ENCODE results near the gene SIGLEC7.

Gene SIGLEC7

GRCh38 chr19:51144482-51145045 lies 2.5 kb downstream of the SIGLEC7 start:
- Histone ChIP-seq H3K27me3 (replicated peaks in 2 of 5; ENCODE audit: control insufficient read depth in 4 of 5, insufficient read depth in 5 of 5, low read length in 4 of 5) (peaks cover 0 to 15% (median 8%) of the 10 kb centered on the region in 5 experiments), H3K4me1 (ENCODE audit: control extremely low read depth in 1 of 4, control insufficient read depth in 4 of 4, insufficient read depth in 4 of 4, low read length in 3 of 4) (peaks cover 6 to 48% (median 18%) of the 10 kb centered on the region in 4 experiments), H3K27ac (ENCODE audit: insufficient read depth in 1 of 2, low read depth in 1 of 2, low read length in 2 of 2, poor library complexity in 1 of 2, severe bottlenecking in 2 of 2) (no peak overlapping the region), H3K36me3 (ENCODE audit: control insufficient read depth in 4 of 4, insufficient read depth in 4 of 4, low read length in 3 of 4) (no peaks in the 10 kb centered on the region), H3K9me3 (ENCODE audit: control extremely low read depth in 1 of 5, control insufficient read depth in 4 of 5, insufficient read depth in 2 of 5, low read depth in 1 of 5, low read length in 4 of 5) (no peaks in the 10 kb centered on the region), H3K4me3 (ENCODE audit: control insufficient read depth in 1 of 7, extremely low read depth in 1 of 7, insufficient read depth in 4 of 7, low read depth in 2 of 7, low read length in 6 of 7) (no peak overlapping the region)
- POLR2A ChIA-PET, result no interaction called here
- CTCF ChIA-PET, result interaction anchor here (5.6 kb wide), 1 partner anchor 13 kb away, joined by 40 read pairs; no protein-coding TSS in a partner anchor
- WGBS (ENCODE audit: insufficient coverage), result 98% methylated on average over 11 of the region's 11 CpGs
- DNase-seq, result no peak

DNA sequence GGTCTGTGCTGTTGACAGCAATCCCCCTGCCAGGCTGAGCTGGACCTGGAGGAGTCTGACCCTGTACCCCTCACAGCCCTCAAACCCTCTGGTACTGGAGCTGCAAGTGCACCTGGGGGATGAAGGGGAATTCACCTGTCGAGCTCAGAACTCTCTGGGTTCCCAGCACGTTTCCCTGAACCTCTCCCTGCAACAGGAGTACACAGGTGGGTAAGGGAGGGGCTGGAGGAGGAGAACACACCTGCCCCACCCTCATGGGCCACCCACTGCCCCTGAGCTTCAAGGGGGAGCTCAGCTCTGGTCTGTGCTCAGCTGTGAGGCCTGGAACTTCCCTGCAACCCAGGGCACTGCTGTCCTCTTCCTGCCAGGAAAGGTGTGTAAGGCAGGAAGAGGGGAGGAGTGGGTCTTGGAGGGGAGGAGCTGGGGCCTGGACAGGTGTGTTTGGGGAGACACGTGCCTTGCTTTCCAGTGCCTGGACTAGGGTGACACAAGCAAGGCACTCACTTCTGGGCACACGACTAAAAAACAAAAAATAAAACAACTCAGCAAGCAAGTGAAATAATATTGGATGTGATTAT lies 3.9 kb downstream of the SIGLEC7 start:
- Histone ChIP-seq H3K36me3 (ENCODE audit: control insufficient read depth in 4 of 4, insufficient read depth in 4 of 4, low read length in 3 of 4) (no peaks in the 10 kb centered on the region), H3K27ac (ENCODE audit: insufficient read depth in 1 of 2, low read depth in 1 of 2, low read length in 2 of 2, poor library complexity in 1 of 2, severe bottlenecking in 2 of 2) (no peak overlapping the region), H3K9me3 (ENCODE audit: control extremely low read depth in 1 of 5, control insufficient read depth in 4 of 5, insufficient read depth in 2 of 5, low read depth in 1 of 5, low read length in 4 of 5) (no peaks in the 10 kb centered on the region), H3K4me1 (ENCODE audit: control extremely low read depth in 1 of 4, control insufficient read depth in 4 of 4, insufficient read depth in 4 of 4, low read length in 3 of 4) (peaks cover 3 to 38% (median 13%) of the 10 kb centered on the region in 4 experiments), H3K27me3 (replicated peaks in 2 of 5; ENCODE audit: control insufficient read depth in 4 of 5, insufficient read depth in 5 of 5, low read length in 4 of 5) (peaks cover 0 to 11% (median 3%) of the 10 kb centered on the region in 5 experiments), H3K4me3 (ENCODE audit: control insufficient read depth in 1 of 7, extremely low read depth in 1 of 7, insufficient read depth in 4 of 7, low read depth in 2 of 7, low read length in 6 of 7) (no peak overlapping the region)
- ChIA-PET CTCF (interaction anchor here (5.6 kb wide), 1 partner anchor 11 kb away, joined by 40 read pairs; no protein-coding TSS in a partner anchor), POLR2A (no interaction called here)
- 80% methylated on average over 1 of the region's 4 CpGs for WGBS (ENCODE audit: insufficient coverage)
- no peak for DNase-seq

DNA sequence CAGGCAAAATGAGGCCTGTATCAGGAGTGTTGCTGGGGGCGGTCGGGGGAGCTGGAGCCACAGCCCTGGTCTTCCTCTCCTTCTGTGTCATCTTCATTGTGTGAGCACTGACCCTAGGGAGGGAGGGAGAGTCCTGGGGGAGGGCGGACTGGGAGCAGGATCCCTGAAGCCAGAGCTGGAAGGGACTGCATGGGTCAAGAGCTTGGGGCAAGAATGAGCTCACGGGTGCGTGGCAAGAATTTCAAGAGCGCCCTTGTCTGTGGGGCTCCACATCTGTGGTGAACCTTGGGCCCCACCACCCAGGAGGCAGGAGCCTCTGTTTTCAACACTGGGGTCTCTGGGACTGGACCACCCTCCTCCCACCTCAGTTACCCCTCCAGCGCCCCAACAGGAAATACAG lies 4.7 kb downstream of the SIGLEC7 start:
- Histone ChIP-seq H3K36me3 (ENCODE audit: control insufficient read depth in 4 of 4, insufficient read depth in 4 of 4, low read length in 3 of 4) (no peaks in the 10 kb centered on the region), H3K9me3 (ENCODE audit: control extremely low read depth in 1 of 5, control insufficient read depth in 4 of 5, insufficient read depth in 2 of 5, low read depth in 1 of 5, low read length in 4 of 5) (no peaks in the 10 kb centered on the region), H3K4me3 (ENCODE audit: control insufficient read depth in 1 of 7, extremely low read depth in 1 of 7, insufficient read depth in 4 of 7, low read depth in 2 of 7, low read length in 6 of 7) (no peak overlapping the region), H3K27me3 (replicated peaks in 2 of 5; ENCODE audit: control insufficient read depth in 4 of 5, insufficient read depth in 5 of 5, low read length in 4 of 5) (peaks cover 0 to 5% (median under 1%) of the 10 kb centered on the region in 5 experiments), H3K4me1 (ENCODE audit: control extremely low read depth in 1 of 4, control insufficient read depth in 4 of 4, insufficient read depth in 4 of 4, low read length in 3 of 4) (peaks cover 3 to 31% (median 13%) of the 10 kb centered on the region in 4 experiments), H3K27ac (ENCODE audit: insufficient read depth in 1 of 2, low read depth in 1 of 2, low read length in 2 of 2, poor library complexity in 1 of 2, severe bottlenecking in 2 of 2) (no peak overlapping the region)
- ChIA-PET POLR2A (no interaction called here), CTCF (interaction anchor here (1.8 to 5.6 kb wide), 2 partner anchors 10 to 45 kb away, joined by 4 to 40 read pairs; no protein-coding TSS in a partner anchor)
- 94% methylated on average over 5 of the region's 7 CpGs for WGBS (ENCODE audit: insufficient coverage)
- no peak for DNase-seq

DNA sequence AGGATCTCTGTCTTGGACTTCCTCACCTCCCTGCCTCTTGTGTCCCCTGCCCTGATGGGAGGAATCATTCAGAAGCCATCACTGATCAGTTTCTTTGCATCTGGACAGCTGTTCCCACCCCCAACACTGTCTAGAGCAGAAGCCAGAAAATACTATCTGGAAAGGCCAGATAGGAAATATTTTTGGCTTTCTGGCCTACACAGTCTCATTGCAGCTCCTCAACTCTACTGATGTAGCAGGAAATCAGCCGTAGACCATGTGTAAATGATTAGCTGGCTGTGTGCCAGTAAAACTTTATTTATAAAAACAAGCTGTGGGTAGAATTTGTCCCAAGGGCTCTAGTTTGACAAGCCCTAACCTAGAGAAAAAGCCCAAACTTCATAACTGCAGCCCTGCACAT lies 5.6 kb downstream of the SIGLEC7 start:
- Histone ChIP-seq H3K4me1 (ENCODE audit: control extremely low read depth in 1 of 4, control insufficient read depth in 4 of 4, insufficient read depth in 4 of 4, low read length in 3 of 4) (peaks cover 3 to 22% (median 12%) of the 10 kb centered on the region in 4 experiments), H3K27ac (ENCODE audit: insufficient read depth in 1 of 2, low read depth in 1 of 2, low read length in 2 of 2, poor library complexity in 1 of 2, severe bottlenecking in 2 of 2) (no peak overlapping the region)
- POLR2A ChIA-PET, result no interaction called here

GRCh38 chr19:51148580-51148979 lies 6.5 kb downstream of the SIGLEC7 start:
- CTCF ChIA-PET, result interaction anchor here (1.1 to 5.6 kb wide), 5 partner anchors 9 to 111 kb away, joined by 4 to 40 read pairs (median 5); no protein-coding TSS in a partner anchor
- H3K4me3 ChIP-seq (ENCODE audit: control insufficient read depth in 1 of 7, extremely low read depth in 1 of 7, insufficient read depth in 4 of 7, low read depth in 2 of 7, low read length in 6 of 7), result no peak overlapping the region
- H3K9me3 ChIP-seq (ENCODE audit: control extremely low read depth in 1 of 5, control insufficient read depth in 4 of 5, insufficient read depth in 2 of 5, low read depth in 1 of 5, low read length in 4 of 5), result no peaks in the 10 kb centered on the region
- peaks cover 3 to 21% (median 12%) of the 10 kb centered on the region in 4 experiments for H3K4me1 ChIP-seq (ENCODE audit: control extremely low read depth in 1 of 4, control insufficient read depth in 4 of 4, insufficient read depth in 4 of 4, low read length in 3 of 4)
- H3K36me3 ChIP-seq (ENCODE audit: control insufficient read depth in 4 of 4, insufficient read depth in 4 of 4, low read length in 3 of 4), result no peaks in the 10 kb centered on the region
- WGBS (ENCODE audit: insufficient coverage), result no CpG with 5 or more reads among the region's 3 CpGs
- H3K27me3 ChIP-seq (replicated peaks in 2 of 5; ENCODE audit: control insufficient read depth in 4 of 5, insufficient read depth in 5 of 5, low read length in 4 of 5), result no peaks in the 10 kb centered on the region
- peak in 2 of 3 donors; percentile 71 to 80 for DNase-seq
- POLR2A ChIA-PET, result no interaction called here
- no peak overlapping the region for H3K27ac ChIP-seq (ENCODE audit: insufficient read depth in 1 of 2, low read depth in 1 of 2, low read length in 2 of 2, poor library complexity in 1 of 2, severe bottlenecking in 2 of 2)

More for the DNA sequence above, 5.6 kb downstream of the SIGLEC7 start:
- no peaks in the 10 kb centered on the region for H3K27me3 ChIP-seq (replicated peaks in 2 of 5; ENCODE audit: control insufficient read depth in 4 of 5, insufficient read depth in 5 of 5, low read length in 4 of 5)
- peak in 2 of 3 donors; percentile 51 to 69 for DNase-seq
- H3K9me3 ChIP-seq (ENCODE audit: control extremely low read depth in 1 of 5, control insufficient read depth in 4 of 5, insufficient read depth in 2 of 5, low read depth in 1 of 5, low read length in 4 of 5), result no peaks in the 10 kb centered on the region
- CTCF ChIA-PET, result interaction anchor here (0.8 to 5.6 kb wide), 4 partner anchors 9 to 101 kb away, joined by 3 to 40 read pairs (median 6); no protein-coding TSS in a partner anchor
- H3K36me3 ChIP-seq (ENCODE audit: control insufficient read depth in 4 of 4, insufficient read depth in 4 of 4, low read length in 3 of 4), result no peaks in the 10 kb centered on the region
- no CpG with 5 or more reads among the region's 1 CpG for WGBS (ENCODE audit: insufficient coverage)
- H3K4me3 ChIP-seq (ENCODE audit: control insufficient read depth in 1 of 7, extremely low read depth in 1 of 7, insufficient read depth in 4 of 7, low read depth in 2 of 7, low read length in 6 of 7), result no peak overlapping the region

DNA sequence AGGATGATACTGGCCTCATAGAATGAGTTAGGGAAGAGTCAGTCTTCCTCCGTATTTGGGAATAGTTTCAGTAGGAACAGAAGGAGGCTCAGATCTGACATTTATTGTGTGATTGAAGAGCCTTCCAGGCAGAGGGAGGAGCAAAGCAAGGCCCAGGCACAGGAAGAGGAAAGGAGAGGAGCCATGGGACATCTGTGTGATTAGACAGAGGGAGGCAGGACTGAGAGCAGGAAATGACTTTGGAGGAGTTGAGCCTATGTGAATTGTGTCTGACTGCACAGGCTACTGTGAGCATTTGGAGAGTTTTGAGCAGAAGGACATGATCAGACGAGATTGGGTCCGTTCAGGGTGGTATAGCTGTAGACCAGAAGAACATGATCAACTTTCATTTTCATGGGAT lies 8.5 kb downstream of the SIGLEC7 start:
- ChIA-PET POLR2A (no interaction called here), CTCF (interaction anchor here (0.9 to 1.3 kb wide), 2 partner anchors 8 to 9 kb away, joined by 3 read pairs; no protein-coding TSS in a partner anchor)
- 90% methylated on average over 2 of the region's 3 CpGs for WGBS (ENCODE audit: insufficient coverage)
- H3K4me3 ChIP-seq (ENCODE audit: control insufficient read depth in 1 of 7, extremely low read depth in 1 of 7, insufficient read depth in 4 of 7, low read depth in 2 of 7, low read length in 6 of 7), result no peak overlapping the region
- H3K27ac ChIP-seq (ENCODE audit: insufficient read depth in 1 of 2, low read depth in 1 of 2, low read length in 2 of 2, poor library complexity in 1 of 2, severe bottlenecking in 2 of 2), result no peak overlapping the region
- no peak for DNase-seq
- H3K36me3 ChIP-seq (ENCODE audit: control insufficient read depth in 4 of 4, insufficient read depth in 4 of 4, low read length in 3 of 4), result no peaks in the 10 kb centered on the region
- H3K4me1 ChIP-seq (ENCODE audit: control extremely low read depth in 1 of 4, control insufficient read depth in 4 of 4, insufficient read depth in 4 of 4, low read length in 3 of 4), result peaks cover 3 to 21% (median 12%) of the 10 kb centered on the region in 4 experiments
- no peaks in the 10 kb centered on the region for H3K9me3 ChIP-seq (ENCODE audit: control extremely low read depth in 1 of 5, control insufficient read depth in 4 of 5, insufficient read depth in 2 of 5, low read depth in 1 of 5, low read length in 4 of 5)
- H3K27me3 ChIP-seq (replicated peaks in 2 of 5; ENCODE audit: control insufficient read depth in 4 of 5, insufficient read depth in 5 of 5, low read length in 4 of 5), result no peaks in the 10 kb centered on the region

GRCh38 chr19:51156710-51157109 lies 14.6 kb downstream of the SIGLEC7 start:
- 100% methylated on average over 2 of the region's 2 CpGs for WGBS (ENCODE audit: insufficient coverage)
- Histone ChIP-seq H3K9me3 (ENCODE audit: control extremely low read depth in 1 of 5, control insufficient read depth in 4 of 5, insufficient read depth in 2 of 5, low read depth in 1 of 5, low read length in 4 of 5) (no peaks in the 10 kb centered on the region), H3K36me3 (ENCODE audit: control insufficient read depth in 4 of 4, insufficient read depth in 4 of 4, low read length in 3 of 4) (no peaks in the 10 kb centered on the region), H3K4me1 (ENCODE audit: control extremely low read depth in 1 of 4, control insufficient read depth in 4 of 4, insufficient read depth in 4 of 4, low read length in 3 of 4) (peaks cover 0 to 7% (median 5%) of the 10 kb centered on the region in 4 experiments), H3K27me3 (replicated peaks in 2 of 5; ENCODE audit: control insufficient read depth in 4 of 5, insufficient read depth in 5 of 5, low read length in 4 of 5) (peaks cover 0 to 3% (median 0%) of the 10 kb centered on the region in 5 experiments), H3K27ac (ENCODE audit: insufficient read depth in 1 of 2, low read depth in 1 of 2, low read length in 2 of 2, poor library complexity in 1 of 2, severe bottlenecking in 2 of 2) (no peak overlapping the region), H3K4me3 (ENCODE audit: control insufficient read depth in 1 of 7, extremely low read depth in 1 of 7, insufficient read depth in 4 of 7, low read depth in 2 of 7, low read length in 6 of 7) (no peak overlapping the region)
- ChIA-PET POLR2A (no interaction called here), CTCF (interaction anchor here (0.6 to 10.2 kb wide), 11 partner anchors 10 to 500 kb away, joined by 3 to 212 read pairs (median 3); partner anchors contain the start of gene VSIG10L)
- no peak for DNase-seq
